Lung microvascular endothelial cell (primary cell): ENCODE measurements around the gene VPS25. TPM values are rescaled to one million over a fixed set of nuclear protein-coding genes. Genes with fewer than 3 reads are reported as not detected.
"Not testable (repeated sequence)": the region's sequence is repeated elsewhere in the genome, so short reads cannot be mapped to it uniquely, and the experiment has no call there.

Experiments
- DNase-seq, 2 donors: peaks; one replicate each; pipeline versions ENCODE4 v3.0.0 to v3.0.0-alpha.2; 2010; ENCODE audit warnings: low read depth in 2 of 2
- total RNA-seq: library from RNA; depleted of rRNA; stranded (reverse); fragments of >200 nt; gene quantifications from 2 replicates; pipeline ENCODE4 v1.2.1, GENCODE V29; 2014

VPS25 gene
- 35.7 and 42.1 TPM in 2 replicates for total RNA-seq

- peak; percentile 69 to 78 for DNase-seq
Measured at GRCh38 chr17:42773290-42774035, at the start of gene VPS25. Gene VPS25 (plus strand): TSS chr17:42773449. CDS start chr17:42773476, 27 bp downstream.

GRCh38 chr17:42723636-42724035, 49.6 kb upstream of the VPS25 start:
- no peak for DNase-seq

DNA sequence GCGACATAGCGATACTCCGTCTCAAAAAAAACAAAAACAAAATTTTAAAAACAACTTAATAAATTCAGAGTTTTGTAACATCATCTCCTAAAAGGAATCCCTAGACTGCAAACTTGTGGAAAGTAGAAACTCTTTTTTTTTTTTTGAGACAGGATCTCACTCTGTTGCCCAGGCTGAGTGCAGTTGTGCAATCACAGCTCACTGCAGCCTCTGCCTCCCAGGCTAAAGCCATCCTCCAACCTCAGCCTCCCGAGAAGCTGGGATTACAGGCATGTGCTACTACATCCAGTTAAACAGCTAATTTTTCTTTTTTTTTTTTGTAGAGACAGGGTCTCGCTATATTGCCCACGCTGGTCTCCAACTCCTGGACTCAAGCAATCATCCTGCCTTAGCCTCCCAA, 48.1 kb upstream of the VPS25 start:
- DNase-seq, result no peak

GRCh38 chr17:42740699-42741098, 32.5 kb upstream of the VPS25 start:
- no peak for DNase-seq

GRCh38 chr17:42742916-42743315, 30.3 kb upstream of the VPS25 start:
- not testable (repeated sequence) for DNase-seq

GRCh38 chr17:42743595-42744282, 29.5 kb upstream of the VPS25 start:
- DNase-seq, result peak; percentile 17 to 52

DNA sequence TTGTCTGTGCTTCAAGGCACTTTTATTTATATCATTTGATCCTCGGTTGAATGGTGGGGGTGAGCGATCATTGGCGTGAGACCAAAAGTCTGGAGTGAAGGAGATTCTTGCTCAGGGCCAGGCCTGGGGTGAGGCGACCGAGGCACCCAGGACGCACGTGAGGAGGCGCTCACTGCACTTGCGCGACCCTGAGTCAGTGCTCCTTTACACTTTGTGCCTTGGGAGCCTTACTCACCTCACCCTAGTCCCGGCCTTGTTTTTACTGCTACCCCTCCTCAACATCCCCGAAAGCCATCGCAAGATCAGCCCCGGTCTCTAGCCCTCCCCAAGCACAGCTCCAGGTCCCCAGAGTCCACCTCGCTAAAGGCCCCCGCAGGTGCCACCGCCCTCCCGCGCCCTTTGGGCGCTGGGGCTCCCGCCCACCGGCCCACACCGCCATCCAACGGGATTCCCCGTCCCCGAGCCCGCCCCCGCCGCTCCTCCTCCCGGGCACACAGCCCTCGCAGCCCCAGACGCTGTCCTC, 28.9 kb upstream of the VPS25 start:
- DNase-seq, result peak in 1 of 2 donors; percentile 46

DNA sequence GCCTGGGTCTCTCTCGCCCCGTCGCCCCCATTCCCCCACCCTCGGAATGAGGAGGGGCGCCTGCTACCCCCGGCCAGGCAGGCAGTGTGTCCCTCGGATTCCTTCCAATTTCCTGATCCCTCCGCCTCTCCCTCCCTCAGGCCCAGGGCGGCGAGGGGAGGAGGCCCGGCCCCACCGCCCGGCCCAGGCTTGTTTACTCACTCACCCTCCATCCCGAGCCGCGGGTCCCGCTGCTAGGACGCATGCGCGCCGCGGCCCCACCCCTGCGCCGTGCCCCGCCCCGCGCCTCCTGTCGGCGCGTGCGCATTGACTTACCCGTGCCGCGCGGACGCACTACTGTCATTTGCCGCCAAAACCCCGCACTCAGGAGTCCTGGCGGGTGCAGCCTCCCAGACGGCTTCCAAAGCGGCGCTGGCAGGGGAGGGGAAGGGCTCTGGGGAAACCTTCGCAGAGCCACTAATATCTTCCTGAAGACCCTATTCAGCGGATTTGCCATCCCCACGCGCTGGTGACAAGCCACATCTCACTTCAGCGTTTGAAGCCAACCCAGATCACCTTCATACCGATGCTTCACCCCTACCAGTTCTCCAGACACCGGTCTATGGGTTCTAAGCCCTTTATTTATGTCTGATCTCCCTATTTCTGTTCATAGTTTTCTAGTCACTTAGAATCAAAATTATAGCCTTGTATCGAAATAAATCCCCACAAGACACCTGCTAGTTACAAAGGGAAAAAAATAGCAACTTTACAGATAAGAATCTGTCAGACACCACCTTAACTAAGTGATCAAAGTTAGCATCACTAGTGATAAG, 28.2 kb upstream of the VPS25 start, which contains the start of gene EZH1:
Gene EZH1 (minus strand): TSS at position 235 of the 812 bp plus-strand sequence. CDS start 16,099 bp downstream, outside the sequence.
- DNase-seq, result peak; percentile 93 to 96

DNA sequence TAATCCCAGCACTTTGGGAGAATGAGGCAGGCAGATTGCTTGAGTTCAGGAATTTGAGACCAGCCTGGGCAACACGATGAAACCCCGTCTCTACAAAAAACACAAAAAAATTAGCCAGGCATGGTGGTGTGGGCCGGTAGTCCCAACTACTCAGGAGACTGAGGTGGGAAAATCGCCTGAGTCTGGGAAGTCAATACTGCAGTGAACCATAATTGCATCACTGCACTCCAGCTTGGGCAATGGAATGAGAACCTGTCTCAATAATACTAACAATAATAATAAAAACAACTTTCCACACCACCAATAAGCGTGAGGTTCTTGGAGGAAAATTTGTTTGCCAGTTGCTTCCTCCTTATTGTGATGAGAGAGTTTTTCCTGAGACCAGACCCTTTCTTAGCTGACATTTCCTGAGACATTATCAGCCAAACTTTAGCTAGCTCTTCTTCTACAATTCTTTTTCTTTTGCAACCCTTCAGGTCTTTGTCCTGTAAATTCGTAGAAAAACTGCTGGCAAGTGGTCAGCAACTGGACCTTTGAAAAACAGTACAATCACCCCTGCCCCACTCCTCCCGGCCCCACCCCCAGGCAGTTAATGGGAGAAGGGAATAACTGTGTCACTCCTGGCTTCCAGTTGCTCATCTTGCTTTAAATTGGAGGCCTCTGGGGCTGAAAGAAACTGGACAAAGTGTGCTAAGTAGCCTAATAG, 24.9 kb upstream of the VPS25 start:
- peak in 1 of 2 donors; percentile 42 for DNase-seq

- no peak for DNase-seq
Measured at GRCh38 chr17:42748908-42749798, 24.1 kb upstream of the VPS25 start.

GRCh38 chr17:42750739-42751344, 22.4 kb upstream of the VPS25 start:
- peak in 1 of 2 donors; percentile 74 for DNase-seq

- DNase-seq, result peak in 1 of 2 donors; percentile 43
Measured at GRCh38 chr17:42751628-42752027, 21.6 kb upstream of the VPS25 start.

DNA sequence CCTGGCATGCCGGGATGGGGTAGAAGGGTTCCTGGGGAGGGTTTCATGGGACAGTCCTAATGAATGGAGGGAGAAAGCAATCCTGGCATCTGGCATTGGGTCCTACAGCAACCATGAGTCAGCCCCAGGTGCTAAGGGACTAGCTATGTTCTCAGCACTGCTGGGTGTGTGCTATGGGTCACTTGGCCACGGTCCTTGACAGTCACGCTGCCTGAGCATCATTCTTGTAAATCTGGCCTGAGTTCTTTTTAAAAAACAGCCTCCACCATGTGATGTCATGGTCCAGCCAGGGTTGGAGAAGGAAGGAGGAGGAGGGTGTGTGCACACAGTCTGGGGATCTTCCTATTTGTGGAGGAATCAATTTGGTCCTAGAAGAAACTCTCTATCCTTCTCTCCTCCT, 18.5 kb upstream of the VPS25 start:
- DNase-seq, result peak in 1 of 2 donors; percentile 45

GRCh38 chr17:42759982-42760651, 13.1 kb upstream of the VPS25 start:
- peak in 1 of 2 donors; percentile 38 for DNase-seq

DNA sequence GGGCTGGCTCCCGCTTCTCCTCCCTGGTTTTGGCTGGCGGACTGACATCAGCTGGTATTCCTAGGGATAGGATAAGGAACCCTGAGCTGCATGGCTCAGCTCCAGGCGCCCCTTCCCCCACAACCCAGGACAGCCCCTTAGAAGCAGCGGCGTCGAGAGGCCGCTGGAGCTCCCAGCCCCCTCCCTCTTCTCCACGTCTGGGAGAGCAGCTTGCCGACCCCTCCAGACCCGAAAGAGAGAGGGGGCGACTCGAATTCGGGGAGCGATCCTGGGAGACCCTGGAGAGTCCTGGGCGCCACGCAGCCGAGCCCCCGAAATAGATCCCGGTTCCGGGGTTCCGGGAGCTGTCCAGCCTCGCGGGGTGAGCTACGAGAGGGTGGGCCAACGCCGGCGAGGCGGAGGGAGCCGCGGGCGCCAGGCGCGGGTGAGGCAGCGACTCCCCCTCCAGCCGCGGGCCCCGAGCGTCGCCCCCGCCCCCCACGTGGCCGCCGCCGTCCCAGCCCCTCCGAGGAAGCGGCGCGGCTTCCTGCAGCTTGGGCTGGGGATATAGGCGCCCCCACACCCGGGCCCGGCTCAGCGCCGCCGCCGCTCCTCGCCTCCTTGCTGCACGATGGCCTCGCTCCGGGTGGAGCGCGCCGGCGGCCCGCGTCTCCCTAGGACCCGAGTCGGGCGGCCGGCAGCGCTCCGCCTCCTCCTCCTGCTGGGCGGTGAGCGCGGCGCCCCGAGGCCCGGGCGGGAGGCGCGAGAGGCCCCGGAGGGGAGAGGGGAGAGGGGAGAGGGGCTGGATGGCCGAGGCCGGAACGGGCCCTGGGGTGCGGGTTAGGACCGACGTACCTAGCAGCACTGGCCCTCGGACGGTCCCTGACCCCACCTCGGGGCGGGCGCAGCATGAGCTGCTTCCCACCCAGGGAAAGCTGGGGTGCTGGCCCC, 12.3 kb upstream of the VPS25 start, which contains the start of gene RAMP2:
Gene RAMP2 (plus strand): TSS at position 576 of the 930 bp plus-strand sequence. CDS start 35 bp downstream, at position 611.
- peak; percentile 28 to 31 for DNase-seq

- no peak for DNase-seq
Measured at GRCh38 chr17:42761638-42762037, 11.6 kb upstream of the VPS25 start.

DNA sequence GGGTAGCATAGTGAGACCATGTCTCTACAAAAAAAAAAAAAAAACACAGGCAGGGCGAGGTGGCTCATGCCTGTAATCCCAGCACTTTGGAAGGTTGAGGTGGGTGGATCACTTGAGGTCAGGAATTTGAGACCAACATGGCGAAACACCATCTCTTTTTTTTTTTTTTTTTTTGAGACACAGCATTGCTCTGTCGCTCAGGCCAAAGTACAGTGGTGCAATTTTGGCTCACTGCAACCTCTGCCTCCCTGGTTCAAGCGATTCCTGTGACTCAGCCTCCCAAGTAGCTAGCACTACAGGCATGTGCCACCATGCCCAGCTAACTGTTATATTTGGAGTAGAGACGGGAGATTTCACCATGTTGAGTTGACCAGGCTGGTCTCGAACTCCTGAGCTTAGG, 7.1 kb upstream of the VPS25 start:
- DNase-seq, result no peak

DNA sequence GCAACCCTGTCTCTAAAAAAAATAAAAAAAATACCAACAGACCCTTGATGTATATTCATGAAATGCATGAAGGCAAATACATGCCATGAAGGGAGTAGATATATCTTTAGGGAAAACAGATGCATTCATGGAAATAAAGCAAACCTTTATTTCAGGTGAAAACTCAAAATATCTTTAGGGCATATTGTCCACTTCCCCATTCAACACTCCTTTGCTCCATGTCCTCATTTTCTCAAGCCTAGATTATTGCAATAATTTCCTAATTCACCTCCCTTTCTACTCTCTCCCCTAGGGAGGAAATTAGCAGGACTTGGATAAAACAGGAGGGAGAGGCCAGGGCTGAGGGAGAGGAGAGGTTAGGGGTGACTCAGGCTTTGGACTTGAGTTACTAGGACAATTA, 5.7 kb upstream of the VPS25 start:
- DNase-seq, result no peak
